MCF 10A (cell line): ENCODE measurements around the gene PNMA6E. TPM values are rescaled to one million over a fixed set of nuclear protein-coding genes. Genes with fewer than 3 reads are reported as not detected.

Source experiments
- BruUV-seq: library from RNA; stranded (reverse); fragments of 400-500 nt; replicated peaks from 2 replicates; lab custom pipeline; 2021; lab: Mats Ljungman, UMichigan
- CTCF ChIA-PET: fragments of 300-600 bp; sonication (Branson Sonifier 250); formaldehyde crosslinking; extraction: SDS; loops from one replicate; lab custom pipeline; 2021; ENCODE audit warnings: antibody characterized with exemption, inconsistent platforms; lab: Yijun Ruan, JAX
- POLR2A ChIA-PET: fragments of 300-600, 350-650 bp; sonication (Branson Sonifier 250); formaldehyde crosslinking; extraction: SDS; loops from one replicate; lab custom pipeline; 2020; ENCODE audit warnings: antibody characterized with exemption, inconsistent platforms; lab: Yijun Ruan, JAX
- DNase-seq: peaks from one replicate; pipeline ENCODE4 v3.0.0-alpha.2; 2018; ENCODE audit not compliant: unreplicated experiment
- H3K27ac Mint-ChIP-seq: one replicate; pipeline ENCODE4 v1.8.0; 2022; ENCODE audit warnings: mild to moderate bottlenecking, low read depth, mixed read lengths; ENCODE audit not compliant: unreplicated experiment
- H3K27me3 Mint-ChIP-seq: one replicate; pipeline ENCODE4 v1.8.0; 2022; ENCODE audit warnings: mixed read lengths; ENCODE audit not compliant: insufficient read depth, unreplicated experiment
- H3K36me3 Mint-ChIP-seq: one replicate; pipeline ENCODE4 v1.8.0; 2022; ENCODE audit warnings: mild to moderate bottlenecking, moderate library complexity, mixed read lengths; ENCODE audit not compliant: insufficient read depth, unreplicated experiment
- H3K4me1 Mint-ChIP-seq: one replicate; pipeline ENCODE4 v1.8.0; 2022; ENCODE audit warnings: mixed read lengths; ENCODE audit not compliant: insufficient read depth, unreplicated experiment
- H3K4me3 Mint-ChIP-seq: one replicate; pipeline ENCODE4 v1.8.0; 2022; ENCODE audit warnings: mild to moderate bottlenecking, moderate library complexity, mixed read lengths; ENCODE audit not compliant: unreplicated experiment
- H3K9me3 Mint-ChIP-seq: one replicate; pipeline ENCODE4 v1.8.0; 2022; ENCODE audit warnings: mixed read lengths; ENCODE audit not compliant: unreplicated experiment
- CTCF ChIP-seq: fragments of 200-600 bp; IDR thresholded peaks from one replicate; pipeline ENCODE4 v1.8.0; 2022; ENCODE audit warnings: antibody characterized with exemption, mild to moderate bottlenecking; ENCODE audit not compliant: unreplicated experiment
- intact Hi-C: fragments of 100-400 bp; cut with micrococcal nuclease; formaldehyde crosslinking; loops from 2 replicates; pipeline ENCODE4 v1.14.1; 2022
- total RNA-seq: library from RNA; stranded (reverse); gene quantifications from 2 replicates; pipeline ENCODE4 v1.2.3, GENCODE V29; 2022

The PNMA6E gene
- total RNA-seq, 1 experiment from 2014 or later = not detected

- Mint-ChIP-seq H3K4me3 (no peak overlapping the region), H3K27ac (no peak overlapping the region), H3K4me1 (no peaks in the 10 kb centered on the region), H3K27me3 (peaks cover 39% of the 10 kb centered on the region), H3K36me3 (no peaks in the 10 kb centered on the region), H3K9me3 (no peaks in the 10 kb centered on the region)
- no peak for DNase-seq
- no peak for TF ChIP-seq CTCF
- POLR2A ChIA-PET = no interaction called here
- intact Hi-C loops = no loop called here
- CTCF ChIA-PET = no interaction called here
- BruUV-seq = no TSS peak
These were observed 16.5 kb upstream of the PNMA6E start for GRCh38 chrX:153417637-153418036.

GRCh38 chrX:153416781-153417450, 15.8 kb upstream of the PNMA6E start:
- Mint-ChIP-seq H3K4me3 (no peak overlapping the region), H3K36me3 (no peaks in the 10 kb centered on the region), H3K27ac (no peak overlapping the region), H3K4me1 (no peaks in the 10 kb centered on the region), H3K27me3 (peaks cover 46% of the 10 kb centered on the region), H3K9me3 (no peaks in the 10 kb centered on the region)
- no peak for TF ChIP-seq CTCF
- POLR2A ChIA-PET = no interaction called here
- BruUV-seq = no TSS peak
- intact Hi-C loops = no loop called here
- no peak for DNase-seq
- CTCF ChIA-PET = no interaction called here

GRCh38 chrX:153414856-153415510, 13.8 kb upstream of the PNMA6E start:
- Mint-ChIP-seq H3K9me3 (no peaks in the 10 kb centered on the region), H3K27ac (no peak overlapping the region), H3K27me3 (peaks cover 62% of the 10 kb centered on the region), H3K4me1 (no peaks in the 10 kb centered on the region), H3K36me3 (no peaks in the 10 kb centered on the region), H3K4me3 (no peak overlapping the region)
- ChIA-PET CTCF (no interaction called here), POLR2A (no interaction called here)
- BruUV-seq = no TSS peak
- DNase-seq = peak; percentile 6
- intact Hi-C loops = no loop called here
- TF ChIP-seq CTCF = no peak

- DNase-seq = no peak
- Mint-ChIP-seq H3K4me3 (no peak overlapping the region), H3K9me3 (no peaks in the 10 kb centered on the region), H3K27me3 (peaks cover 60% of the 10 kb centered on the region), H3K36me3 (no peaks in the 10 kb centered on the region), H3K4me1 (no peaks in the 10 kb centered on the region), H3K27ac (no peak overlapping the region)
- CTCF ChIA-PET = interaction anchor here (0.6 kb wide), 1 partner anchor 441 kb away, joined by 3 read pairs; no protein-coding TSS in a partner anchor
- TF ChIP-seq CTCF = no peak
- intact Hi-C loops = no loop called here
- POLR2A ChIA-PET = no interaction called here
- BruUV-seq = no TSS peak
These were observed 12.6 kb upstream of the PNMA6E start for GRCh38 chrX:153413731-153414130.
